SK-MEL-5 (cell line): ENCODE data around the gene SGSM2. TPM values are rescaled to one million over a fixed set of nuclear protein-coding genes. Genes with fewer than 3 reads are reported as not detected.

Experiments used
- DNase-seq: peaks from one replicate; pipeline ENCODE4 v3.0.0-alpha.2; 2016; ENCODE audit warnings: low read depth, low spot score
- in situ Hi-C: cut with HindIII; loops from 2 replicates; pipeline ENCODE4 v1.10.0; 2016; ENCODE audit warnings: low sequenced_read_pairs, high pct_unique_total_duplicates, low pct_unique_long_range_greater_than_20kb
- total RNA-seq: library from RNA; depleted of rRNA; stranded (reverse); fragments of >200 nt; shearing (Covaris generic); gene quantifications from 2 replicates; pipeline ENCODE4 v1.2.3, GENCODE V29; 2014

SGSM2 gene
- total RNA-seq, 1 experiment from 2014 or later = 32.3 TPM

DNA sequence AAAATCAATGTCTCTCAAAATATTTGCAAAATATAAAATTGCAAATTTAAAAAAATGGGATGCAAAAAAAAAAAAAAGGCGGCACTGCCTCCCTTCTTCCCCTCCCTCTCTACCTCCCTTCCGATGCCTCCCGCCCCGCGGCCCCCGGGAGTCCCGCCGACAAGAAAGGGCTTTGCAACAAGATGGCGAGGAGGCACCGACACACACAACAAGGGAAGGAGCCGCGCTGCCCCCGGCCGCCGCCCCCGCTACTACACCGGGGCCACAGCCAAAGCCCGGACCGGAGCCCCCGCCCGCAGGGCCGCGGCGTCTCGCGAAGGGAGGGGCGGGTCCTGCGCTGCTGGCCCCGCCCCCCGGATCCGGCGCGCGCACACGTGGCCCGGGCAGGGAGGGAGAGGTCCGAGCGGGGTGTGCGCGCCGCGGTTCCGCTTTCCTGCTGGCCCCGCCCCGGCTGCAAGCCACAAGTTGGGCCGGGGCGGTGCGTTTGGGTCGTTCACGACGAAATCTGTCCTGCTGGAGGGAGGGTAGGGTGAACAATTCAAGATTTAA lies 63.6 kb downstream of the SGSM2 start, which contains the start of gene MNT:
MNT (minus strand) TSS at position 184 of the 549 bp plus-strand sequence. CDS start 348 bp downstream, outside the sequence.
- DNase-seq = peak; percentile 92

DNA sequence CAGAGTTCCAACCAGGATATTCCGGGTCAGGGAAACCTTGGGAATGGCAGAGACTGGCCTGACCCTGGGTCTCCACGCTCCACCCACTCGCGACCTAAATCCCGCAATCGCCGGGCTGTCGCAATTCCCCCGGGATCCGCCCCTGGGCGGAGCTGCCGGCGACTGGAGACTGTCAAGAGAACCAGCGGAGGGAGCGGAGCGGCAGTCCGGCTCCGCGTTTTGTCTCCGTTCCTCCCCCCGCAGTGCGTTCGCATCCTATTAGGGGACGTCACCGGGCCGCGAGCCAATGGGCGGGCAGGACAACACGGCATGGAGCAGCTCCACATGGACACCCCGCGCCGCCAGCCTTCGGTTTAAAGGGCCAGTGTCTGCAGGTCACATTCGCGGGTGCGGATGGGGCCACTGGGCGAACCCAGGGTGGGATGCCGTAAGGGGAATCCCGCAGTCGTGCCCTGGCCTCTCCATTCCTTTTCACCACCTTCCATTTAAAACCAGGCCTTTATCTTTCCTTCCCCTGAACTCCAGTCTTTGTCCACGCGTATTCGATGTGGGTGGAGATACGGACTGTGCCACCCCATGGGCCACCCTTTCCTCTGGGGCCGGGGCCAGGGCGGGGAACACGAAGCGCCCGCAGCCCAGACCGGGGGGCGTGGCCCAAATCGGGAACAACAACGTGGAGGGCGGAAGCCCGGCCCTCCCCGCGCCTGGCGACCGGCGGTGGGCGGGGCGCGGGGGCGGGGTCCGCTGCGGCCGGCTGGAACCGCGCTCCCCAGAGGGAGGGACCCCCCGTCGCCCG lies 64.3 kb downstream of the SGSM2 start:
- in situ Hi-C loops = no loop called here
- DNase-seq = peak; percentile 99

More for the DNA sequence above, 63.6 kb downstream of the SGSM2 start, which contains the start of gene MNT:
- in situ Hi-C loops = no loop called here

DNA sequence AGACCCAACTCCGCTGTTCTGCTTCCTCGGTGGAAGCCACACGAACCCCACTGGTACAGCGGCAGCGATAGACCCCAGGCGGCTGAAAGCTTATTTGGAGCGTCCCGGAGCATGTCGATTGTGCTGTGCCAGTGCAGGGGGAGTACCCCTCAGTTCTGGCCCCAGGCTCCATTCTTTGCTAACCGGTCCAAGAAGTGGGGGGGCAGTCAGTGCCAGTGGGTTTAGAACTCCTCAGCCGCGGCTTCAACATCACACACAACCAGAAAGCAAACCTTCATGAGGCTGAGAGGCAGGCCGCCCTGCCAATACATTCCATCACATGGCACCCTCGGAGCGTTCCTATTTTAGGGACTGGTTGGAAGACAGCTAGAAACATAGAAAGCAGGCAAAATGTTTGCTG lies 65.2 kb downstream of the SGSM2 start:
- in situ Hi-C loops = no loop called here

DNA sequence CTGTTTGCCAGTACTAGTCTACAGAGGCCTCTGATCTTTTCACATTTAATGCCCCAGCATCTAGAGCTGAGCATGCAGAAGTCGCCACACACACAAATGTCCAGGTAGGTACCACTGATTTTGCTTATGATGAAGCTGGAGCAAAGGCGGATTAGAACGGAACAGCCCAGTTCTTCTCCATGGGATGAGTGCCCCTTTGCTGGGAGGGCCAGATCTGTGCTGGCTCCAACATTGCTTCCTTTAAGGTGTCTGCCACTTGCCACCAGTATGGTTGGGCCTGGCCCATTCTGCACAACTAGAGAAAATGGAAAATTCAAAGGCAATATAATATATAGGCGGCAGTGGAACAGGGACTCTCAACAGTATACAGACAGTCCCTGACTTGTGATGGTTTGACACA lies 65.7 kb downstream of the SGSM2 start:
- in situ Hi-C loops = no loop called here
- DNase-seq = no peak

More for the DNA sequence above, 65.2 kb downstream of the SGSM2 start:
- no peak for DNase-seq

DNA sequence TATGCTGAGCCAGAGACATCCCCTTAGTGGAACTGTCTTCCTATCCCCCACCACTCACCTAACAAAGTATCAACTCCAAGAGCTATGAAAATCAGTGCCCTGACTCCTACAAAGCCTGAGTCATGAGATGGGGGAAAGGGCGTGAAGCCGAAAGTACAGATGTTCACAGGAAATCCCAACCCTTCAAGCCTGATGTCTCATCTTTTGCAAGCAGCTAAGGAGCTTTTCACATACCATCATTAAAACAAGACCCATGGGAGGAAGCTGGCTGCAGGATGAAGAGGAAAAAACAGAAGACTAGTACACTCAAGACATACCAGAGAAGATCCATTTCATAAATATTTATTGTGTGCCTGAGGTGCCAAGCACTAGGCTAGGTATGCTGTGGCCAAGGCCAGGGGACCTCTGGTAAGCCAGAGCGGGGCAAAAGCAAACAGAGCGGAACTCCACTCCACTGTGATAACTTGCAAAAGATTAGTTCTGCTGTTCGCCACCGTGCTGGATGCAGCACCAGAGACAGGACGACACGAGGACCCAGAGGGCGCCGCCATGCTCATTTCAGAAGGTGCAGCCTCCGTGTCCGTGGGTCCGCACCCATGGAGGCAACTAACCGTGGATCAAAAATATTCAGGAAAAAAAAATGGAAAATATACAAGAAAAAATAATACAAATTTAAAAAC lies 68.1 kb downstream of the SGSM2 start:
- DNase-seq = peak; percentile 43
- in situ Hi-C loops = no loop called here

DNA sequence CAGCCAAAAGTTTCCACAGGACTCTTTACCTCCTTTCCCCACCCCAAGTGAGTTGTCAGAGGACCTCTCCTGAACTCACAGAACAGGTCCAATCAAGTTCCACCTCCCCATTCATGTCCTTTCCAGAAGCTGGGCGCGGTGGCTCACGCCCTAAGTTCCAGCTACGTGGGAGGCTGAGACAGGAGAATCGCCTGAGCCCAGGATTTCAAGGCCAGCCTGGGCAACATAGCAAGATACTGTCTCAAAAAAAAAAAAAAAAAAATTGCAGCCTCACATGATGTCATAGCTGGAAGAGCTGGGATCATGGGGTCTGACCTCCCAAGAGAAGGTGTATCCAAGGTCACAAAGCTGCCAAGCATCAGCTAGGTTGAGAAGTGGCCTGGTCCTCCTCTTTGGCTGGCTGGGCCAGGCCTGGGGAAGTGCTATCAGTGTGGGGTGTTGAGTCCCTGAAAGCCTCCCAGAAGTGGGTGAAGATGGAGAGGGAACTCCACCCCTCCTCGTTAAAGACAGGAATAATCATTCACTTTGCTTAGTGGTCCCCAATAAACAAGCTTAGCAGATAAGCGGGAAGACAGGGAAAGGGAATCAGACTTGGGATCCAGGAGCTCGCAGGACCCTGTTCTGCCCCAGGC lies 69.1 kb downstream of the SGSM2 start:
- in situ Hi-C loops = no loop called here
- DNase-seq = no peak

DNA sequence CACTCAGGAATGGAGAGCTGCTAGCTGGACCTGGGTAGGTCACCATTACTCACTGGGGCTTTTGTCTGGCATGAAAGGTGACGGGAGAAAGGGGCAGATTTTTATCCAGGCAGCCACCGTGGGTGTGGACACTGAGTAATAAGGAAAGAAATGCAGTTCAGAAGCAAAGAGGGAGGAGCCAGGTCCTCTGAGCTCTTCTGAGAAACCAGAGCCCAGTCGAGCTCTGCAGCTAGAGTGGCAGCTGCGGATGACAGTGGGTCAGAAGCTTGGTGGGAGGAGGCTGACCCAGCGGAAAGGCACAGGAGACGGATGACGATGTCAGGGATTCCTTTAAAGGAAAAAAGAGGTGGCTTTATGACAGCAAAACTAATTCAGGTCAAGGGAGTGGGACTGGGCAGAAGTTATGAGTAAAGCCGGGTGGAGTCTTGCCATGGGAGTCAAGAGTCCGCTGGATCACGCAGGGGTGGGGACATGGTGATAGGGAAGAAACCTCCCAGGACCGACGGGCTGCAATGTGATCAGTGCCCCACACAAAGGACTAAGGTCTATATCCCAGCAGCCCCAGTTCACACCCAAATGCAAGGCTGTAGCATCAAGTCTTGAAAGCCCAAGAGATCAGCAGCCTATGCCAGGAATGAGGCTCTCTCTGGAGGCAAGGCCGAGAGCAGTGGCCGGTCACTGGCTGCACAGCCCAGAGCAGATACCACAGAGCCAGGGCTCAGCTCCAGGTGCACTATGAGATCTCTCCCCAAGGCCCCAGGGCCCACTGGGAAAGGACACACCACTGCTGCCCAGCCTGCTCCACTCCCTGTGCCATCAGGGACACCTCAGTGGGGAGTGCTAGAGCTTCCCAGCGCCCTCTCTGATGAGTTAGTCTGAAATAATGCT lies 69.8 kb downstream of the SGSM2 start:
- in situ Hi-C loops = no loop called here
- no peak for DNase-seq

DNA sequence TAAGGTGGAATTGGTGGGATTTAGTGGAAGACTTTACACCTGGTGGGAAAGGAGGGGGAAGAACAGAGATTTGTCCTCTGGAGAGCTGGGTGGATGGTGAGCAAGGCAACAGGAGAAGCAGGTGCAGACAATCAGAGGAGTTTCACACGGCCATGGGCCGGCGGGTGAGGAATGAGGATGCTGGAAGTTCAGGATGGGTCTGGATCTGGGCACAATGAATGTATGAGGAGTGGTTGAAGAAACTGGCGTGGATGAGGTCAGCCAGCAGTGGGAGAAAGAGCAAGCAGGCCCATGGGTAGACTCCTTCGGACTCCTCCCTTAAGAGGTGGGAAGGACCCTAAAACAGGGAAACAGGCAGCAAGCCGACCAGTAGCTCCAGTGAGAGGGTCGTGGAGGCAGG lies 73.7 kb downstream of the SGSM2 start:
- no peak for DNase-seq
- in situ Hi-C loops = no loop called here

DNA sequence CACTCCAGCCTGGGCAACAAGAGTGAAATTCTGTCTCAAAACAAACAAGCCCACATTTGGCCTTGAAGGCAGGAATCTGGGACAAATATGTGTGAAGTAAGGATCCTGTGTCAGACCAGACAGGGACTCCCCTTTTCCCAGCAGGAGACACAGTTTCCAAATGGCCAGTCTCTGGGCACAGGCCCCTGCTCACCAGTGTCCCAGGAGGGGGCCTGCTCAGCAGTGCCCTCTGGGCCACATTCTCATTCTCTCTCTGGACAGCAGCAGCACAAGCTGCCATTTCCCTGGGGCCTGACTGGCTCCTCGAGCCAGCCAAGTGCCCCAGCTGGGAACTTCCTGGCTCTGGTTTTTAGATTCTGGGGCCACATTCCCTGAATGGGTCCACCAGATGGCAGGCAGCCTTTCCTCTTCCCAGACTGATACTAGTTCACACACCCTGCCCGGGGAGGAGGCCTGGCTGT lies 75.3 kb downstream of the SGSM2 start:
- in situ Hi-C loops = no loop called here
- no peak for DNase-seq

DNA sequence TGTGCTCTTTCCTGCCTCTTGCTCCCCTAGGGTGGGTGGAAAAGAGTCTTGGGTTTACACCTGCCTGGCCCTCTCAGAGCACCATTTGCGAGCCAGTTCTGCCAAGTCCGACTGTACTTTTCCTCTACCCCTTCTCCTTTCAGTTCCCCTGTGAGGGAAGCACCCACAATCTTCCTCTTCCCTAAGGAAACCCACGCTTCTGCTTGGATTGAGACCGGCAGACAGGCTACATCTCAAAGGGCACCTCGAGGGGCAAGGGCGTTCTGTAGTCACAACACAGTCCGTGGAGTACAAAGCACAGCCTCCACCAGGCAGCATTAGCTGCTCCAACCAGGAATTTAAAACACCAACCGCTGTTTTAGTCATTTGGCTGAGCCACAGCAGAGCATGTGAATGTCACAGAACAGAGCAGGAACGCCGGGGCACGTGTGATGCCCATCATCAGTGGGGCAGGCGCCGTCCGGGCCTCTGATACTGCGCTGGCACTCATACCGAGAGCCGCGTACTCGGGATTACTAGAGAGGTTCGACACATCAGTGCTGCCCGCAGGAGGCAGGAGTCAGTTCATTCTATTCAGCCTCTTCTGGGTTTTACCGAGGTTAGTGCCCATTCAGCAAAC lies 77.3 kb downstream of the SGSM2 start:
- no peak for DNase-seq
- in situ Hi-C loops = no loop called here

DNA sequence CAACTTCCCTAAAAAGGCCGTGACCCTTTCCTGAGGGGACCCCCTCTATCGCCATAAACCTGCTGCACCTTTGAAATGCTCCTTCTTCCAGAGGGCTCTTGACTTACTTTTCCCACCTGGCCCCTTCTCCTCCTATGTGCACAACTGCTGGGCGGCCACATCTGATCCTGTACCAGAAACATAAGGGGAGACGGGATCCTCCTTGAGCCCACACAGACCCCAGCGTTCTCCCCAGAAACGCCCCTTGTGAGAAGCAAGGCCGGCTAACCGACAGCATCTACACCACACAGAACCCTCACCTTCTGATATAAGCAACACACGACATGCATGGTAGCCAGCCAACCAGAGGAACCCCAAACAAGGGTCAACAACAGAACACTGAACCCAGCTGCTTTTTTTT lies 77.8 kb downstream of the SGSM2 start:
- in situ Hi-C loops = no loop called here

DNA sequence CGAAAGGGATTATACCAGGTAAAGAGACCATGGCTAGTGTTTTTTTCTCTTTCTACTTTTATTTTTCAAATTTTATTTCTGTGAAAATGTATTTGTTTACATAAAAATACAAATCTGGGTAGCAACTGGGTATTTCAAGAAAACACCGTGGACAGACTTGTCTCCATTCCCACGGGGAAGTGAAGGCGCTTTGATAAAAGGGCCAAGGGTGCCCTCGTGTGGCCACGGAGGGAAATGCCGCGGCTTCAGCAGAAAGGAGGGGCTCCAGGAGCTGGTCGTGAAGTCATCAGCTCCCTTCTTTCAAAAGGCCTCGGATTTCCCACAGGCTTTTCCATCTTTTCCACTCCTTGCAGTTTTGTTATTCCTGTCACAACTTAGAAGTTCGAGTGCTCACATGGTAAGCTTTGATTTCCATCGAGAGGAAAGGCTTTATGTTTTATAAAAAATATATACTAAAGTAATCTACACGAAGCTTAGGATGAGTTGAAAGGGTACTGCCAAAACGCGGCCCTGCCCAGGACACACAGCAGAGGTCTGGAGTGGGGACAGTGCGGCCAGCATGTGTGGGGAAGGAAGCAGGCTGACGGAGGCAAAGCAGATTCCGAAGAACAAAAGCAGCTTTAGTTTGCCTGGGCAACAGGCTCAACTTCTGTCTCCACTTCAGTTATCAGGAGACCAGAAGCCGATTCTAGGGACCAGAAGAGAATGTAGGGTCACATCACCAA lies 78.9 kb downstream of the SGSM2 start:
- peak; percentile 88 for DNase-seq
- in situ Hi-C loops = no loop called here

More for the DNA sequence above, 77.8 kb downstream of the SGSM2 start:
- DNase-seq = no peak

DNA sequence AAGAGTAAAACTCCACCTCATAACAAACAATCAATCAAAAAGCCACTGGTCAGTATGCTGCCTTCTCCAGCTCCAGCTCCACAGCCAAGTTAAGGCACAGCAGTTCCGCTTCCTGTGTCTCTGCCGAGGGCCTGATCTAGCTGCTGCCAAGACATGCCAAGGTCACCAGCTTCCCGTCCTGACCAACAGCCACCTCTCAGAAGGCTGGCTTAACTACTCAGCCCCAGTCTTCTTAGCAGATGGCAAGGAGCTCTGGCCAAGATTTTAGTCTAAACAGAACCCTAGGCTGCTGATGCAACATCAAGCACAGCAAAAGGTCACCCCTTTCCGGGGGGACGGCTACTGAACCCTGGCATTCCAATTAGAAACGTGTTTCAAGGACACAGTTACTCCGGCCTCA lies 81.3 kb downstream of the SGSM2 start:
- in situ Hi-C loops = no loop called here
- DNase-seq = no peak

DNA sequence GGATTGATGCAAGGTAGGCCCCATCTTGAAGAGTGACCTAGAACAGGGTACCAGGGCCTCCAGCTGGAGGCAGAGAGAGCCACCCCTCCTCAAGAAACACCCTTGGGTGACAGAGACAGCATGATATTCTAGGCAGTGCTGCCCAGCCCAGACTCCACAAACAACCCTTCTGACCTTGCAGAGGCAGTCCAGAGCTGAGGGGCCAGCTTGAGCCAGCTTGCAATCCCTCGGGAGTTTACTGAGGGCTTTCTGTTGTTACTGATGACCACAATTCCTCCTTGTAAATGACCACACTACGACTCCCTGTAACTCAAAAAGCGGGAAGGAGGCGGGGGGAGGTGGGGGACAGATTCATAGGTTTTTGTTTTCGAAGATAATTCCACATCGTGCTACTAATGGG lies 82.2 kb downstream of the SGSM2 start:
- in situ Hi-C loops = no loop called here
- no peak for DNase-seq

DNA sequence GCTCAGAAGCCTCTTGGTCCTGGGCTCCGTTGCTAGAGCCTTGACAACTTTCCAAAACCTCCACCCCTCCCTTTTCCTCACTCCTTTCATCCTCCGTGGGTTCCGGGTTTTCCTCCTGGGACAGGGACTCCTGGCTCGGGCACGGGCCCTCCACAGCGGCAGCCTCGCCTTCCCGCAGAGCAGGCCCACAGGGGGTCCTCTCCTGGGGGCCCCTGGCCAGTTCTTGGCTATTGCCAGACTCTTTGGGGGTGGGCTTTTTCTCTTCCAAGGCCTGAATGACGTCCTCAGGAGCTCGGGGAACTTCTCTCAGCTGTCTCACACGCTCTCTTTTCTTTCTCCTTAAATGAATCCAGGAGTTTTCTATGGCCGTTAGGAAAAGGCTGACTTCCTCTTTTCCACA lies 82.9 kb downstream of the SGSM2 start:
- DNase-seq = no peak
- in situ Hi-C loops = no loop called here
